Left ventricle myocardium inferior (tissue), 1 donor: Measurements from ENCODE around the gene ATRN. TPM values are rescaled to one million over a fixed set of nuclear protein-coding genes. Genes with fewer than 3 reads are reported as not detected.

ENCODE experiments used
- DNase-seq: peaks from one replicate; pipeline ENCODE4 v3.0.0-alpha.2; 2020
- H3K27ac ChIP-seq: fragments of 200-600 bp; replicated peaks from 2 replicates; pipeline ENCODE4 v1.8.0; 2021
- H3K27me3 ChIP-seq: fragments of 200-600 bp; 2 replicates; pipeline ENCODE4 v1.8.0; 2021; ENCODE audit warnings: low read depth
- H3K36me3 ChIP-seq: fragments of 200-600 bp; 2 replicates; pipeline ENCODE4 v1.8.0; 2021
- H3K4me1 ChIP-seq: fragments of 200-600 bp; 2 replicates; pipeline ENCODE4 v1.8.0; 2021
- H3K4me3 ChIP-seq: fragments of 200-600 bp; 2 replicates; pipeline ENCODE4 v1.8.0; 2021; ENCODE audit warnings: mild to moderate bottlenecking, moderate library complexity
- H3K9me3 ChIP-seq: fragments of 200-600 bp; replicated peaks from 2 replicates; pipeline ENCODE4 v1.8.0; 2021
- CTCF ChIP-seq: fragments of 200-600 bp; IDR thresholded peaks from 2 replicates; pipeline ENCODE4 v1.8.0; 2021; ENCODE audit warnings: antibody characterized with exemption, mild to moderate bottlenecking, borderline replicate concordance
- intact Hi-C: fragments of 100-400 bp; cut with micrococcal nuclease; formaldehyde crosslinking; loops from one replicate; pipeline ENCODE4 v1.11.0; 2022
- total RNA-seq: library from RNA; stranded (reverse); fragmentation: NEBNext Ultra II Directional; extraction: Animal tissue kit (Norgen Biotek cat#: 25700); gene quantifications from one replicate; pipeline ENCODE4 v1.2.1, GENCODE V29; 2021
- donor health status: DM: no; HTN: yes; CAD: no; lungs with severe emphysema.

Gene ATRN
- total RNA-seq, 1 donor from 2014 or later = 32.4 TPM

DNA sequence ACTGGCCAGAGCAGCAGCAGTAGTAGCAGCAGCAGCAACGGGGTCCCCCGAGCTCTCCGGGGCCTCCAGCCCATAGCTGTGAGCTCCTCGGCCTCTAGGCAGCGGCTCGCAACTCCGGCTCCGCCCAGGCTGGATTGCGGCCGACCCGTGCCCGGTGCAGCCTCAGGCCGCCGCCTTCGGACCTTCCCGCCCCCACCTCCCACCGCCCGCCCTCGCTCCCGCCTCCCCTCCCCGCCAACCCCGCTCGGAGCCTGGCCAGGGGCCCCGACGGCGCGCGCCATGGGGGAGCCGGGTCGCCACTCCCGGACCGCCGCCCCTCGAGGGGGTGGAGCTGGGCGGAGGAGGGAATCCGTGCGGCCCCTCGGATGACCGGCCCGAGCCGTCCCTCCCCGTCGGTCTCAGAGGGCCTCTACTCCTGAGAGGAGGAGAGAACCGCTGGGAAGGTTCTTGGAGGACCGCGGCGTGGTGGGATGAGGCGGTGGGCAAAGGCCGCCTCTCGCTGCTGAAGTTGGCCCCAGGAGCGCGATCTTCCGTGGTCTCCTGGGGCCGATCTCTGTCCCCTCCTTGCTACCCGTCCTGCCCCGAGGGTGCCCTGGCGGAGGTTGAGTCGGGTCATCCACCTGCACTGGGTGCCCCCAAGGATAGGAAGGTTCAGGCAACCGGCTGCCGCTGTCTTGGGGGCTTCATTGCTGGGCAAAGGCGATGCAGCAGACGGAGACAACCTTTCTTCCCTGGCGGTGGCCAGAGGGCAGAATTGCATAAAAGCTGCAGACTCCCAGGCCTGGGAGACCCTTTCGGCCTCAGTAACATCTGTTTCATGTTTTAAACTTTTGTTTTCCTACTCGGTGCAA is 211.3 kb downstream of the ATRN start, which contains the start of gene ADAM33:
ADAM33 (minus strand) TSS at position 80 of the 851 bp plus-strand sequence; CDS start at position 74, 6 bp downstream.
- Histone ChIP-seq H3K9me3 (no peaks in the 10 kb centered on the region), H3K27me3 (peaks cover 38% of the 10 kb centered on the region), H3K4me3 (peak within 1 kb of the TSS; percentile 72), H3K4me1 (peaks cover 47% of the 10 kb centered on the region), H3K36me3 (no peaks in the 10 kb centered on the region), H3K27ac (peak within 1 kb of the TSS; percentile 83)
- TF ChIP-seq CTCF = no peak
- peak; percentile 64 for DNase-seq
- intact Hi-C loops = no loop called here

DNA sequence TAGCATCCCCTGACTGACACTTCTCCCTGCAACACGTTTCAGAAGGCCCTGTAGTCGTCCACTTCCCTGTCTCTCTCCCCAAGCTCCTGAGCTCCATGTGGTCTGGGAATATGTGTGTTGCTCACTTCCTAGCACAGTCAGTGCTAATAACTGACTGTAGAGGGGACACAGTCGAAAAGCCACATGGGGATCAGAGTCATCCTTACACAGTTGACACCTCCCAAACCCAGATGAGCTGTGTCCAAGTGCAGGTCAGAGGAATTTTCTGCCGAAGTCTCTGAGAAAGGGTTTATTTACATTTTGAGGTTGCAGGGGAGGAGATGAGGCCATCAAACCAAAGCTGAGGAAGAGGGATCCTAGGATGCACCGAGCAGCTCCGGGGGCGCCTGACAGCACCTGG is 214.5 kb downstream of the ATRN start:
- no peaks in the 10 kb centered on the region for H3K9me3 ChIP-seq
- H3K27ac ChIP-seq = no peak overlapping the region
- DNase-seq = no peak
- TF ChIP-seq CTCF = no peak
- intact Hi-C loops = no loop called here
- H3K27me3 ChIP-seq = peaks cover 34% of the 10 kb centered on the region
- no peaks in the 10 kb centered on the region for H3K36me3 ChIP-seq
- peaks cover 38% of the 10 kb centered on the region for H3K4me1 ChIP-seq
- H3K4me3 ChIP-seq = no peak overlapping the region

- intact Hi-C loops = no loop called here
- DNase-seq = no peak
Measured at GRCh38 chr20:3686421-3686820, 215.6 kb downstream of the ATRN start.

DNA sequence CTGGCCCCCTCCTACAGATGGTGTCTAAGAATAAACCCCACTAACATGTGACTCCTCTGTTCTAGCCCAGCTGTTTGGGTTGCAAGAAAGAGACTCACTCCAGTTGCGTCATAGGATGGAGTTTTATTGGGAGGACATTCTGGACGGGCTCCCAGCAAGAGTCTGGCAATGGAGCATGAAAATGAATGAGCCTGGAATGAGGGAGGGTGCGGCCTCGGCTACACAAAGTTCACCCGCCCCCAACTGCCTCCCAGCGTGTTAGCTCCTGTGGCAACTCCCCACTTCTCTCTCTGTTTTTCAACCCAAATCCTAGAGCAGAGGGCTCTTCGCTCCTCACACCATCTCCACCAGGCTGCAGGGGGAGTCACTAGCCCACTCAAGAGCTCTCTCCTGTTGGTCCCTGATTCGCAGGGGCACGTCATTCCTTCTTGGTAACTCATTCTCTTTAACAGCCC is 216.1 kb downstream of the ATRN start:
- Histone ChIP-seq H3K36me3 (no peaks in the 10 kb centered on the region), H3K9me3 (no peaks in the 10 kb centered on the region), H3K4me1 (peaks cover 24% of the 10 kb centered on the region), H3K4me3 (peak overlapping the region; percentile 19), H3K27me3 (peaks cover 19% of the 10 kb centered on the region), H3K27ac (peak overlapping the region; percentile 75)
- intact Hi-C loops = no loop called here
- peak; percentile 83 for DNase-seq
- no peak for TF ChIP-seq CTCF

More at GRCh38 chr20:3686421-3686820, 215.6 kb downstream of the ATRN start:
- Histone ChIP-seq H3K36me3 (no peaks in the 10 kb centered on the region), H3K27me3 (peaks cover 23% of the 10 kb centered on the region), H3K27ac (peak overlapping the region; percentile 75), H3K4me1 (peaks cover 29% of the 10 kb centered on the region), H3K4me3 (no peak overlapping the region), H3K9me3 (no peaks in the 10 kb centered on the region)
- no peak for TF ChIP-seq CTCF

- Histone ChIP-seq H3K9me3 (no peaks in the 10 kb centered on the region), H3K36me3 (no peaks in the 10 kb centered on the region), H3K27me3 (peaks cover 11% of the 10 kb centered on the region), H3K4me3 (no peak overlapping the region), H3K4me1 (peaks cover 18% of the 10 kb centered on the region), H3K27ac (peak overlapping the region; percentile 75)
- no peak for DNase-seq
- TF ChIP-seq CTCF = no peak
- intact Hi-C loops = no loop called here
Measured at GRCh38 chr20:3687655-3688054, 216.8 kb downstream of the ATRN start.
